Dedifferentiated amniotic fluid mesenchymal stem cell (primary cell): ENCODE measurements around the gene CTH.
"Not testable (repeated sequence)": the region's sequence is repeated elsewhere in the genome, so short reads cannot be mapped to it uniquely, and the experiment has no call there.

Experiments
- DNase-seq: peaks from one replicate; pipeline ENCODE4 v3.0.0-alpha.2; 2016; ENCODE audit errors: extremely low spot score

Gene CTH

GRCh38 chr1:70455291-70455690 is 44.2 kb downstream of the CTH start:
- DNase-seq: no peak

DNA sequence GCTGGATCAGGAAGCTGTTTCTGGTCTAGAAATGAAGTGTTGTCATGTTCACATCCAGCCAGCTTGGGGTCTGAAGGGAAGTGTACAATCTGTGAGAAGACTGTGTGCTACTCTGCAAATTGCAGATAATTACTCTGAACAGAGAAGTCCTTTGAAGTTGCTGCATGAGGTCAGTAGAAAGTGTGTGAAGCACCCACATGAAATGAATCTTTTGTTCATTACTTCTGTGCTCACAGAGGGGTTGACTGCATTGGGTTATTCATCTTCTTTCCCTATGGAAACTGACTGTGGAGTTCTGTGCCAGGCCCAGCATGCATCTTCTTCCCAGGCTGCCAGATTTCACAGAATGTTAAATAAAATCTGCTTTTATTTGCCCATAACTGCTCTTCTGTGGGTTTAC is 47.1 kb downstream of the CTH start:
- DNase-seq: no peak

GRCh38 chr1:70459496-70460225 is 48.6 kb downstream of the CTH start:
- peak; percentile 22 for DNase-seq

DNA sequence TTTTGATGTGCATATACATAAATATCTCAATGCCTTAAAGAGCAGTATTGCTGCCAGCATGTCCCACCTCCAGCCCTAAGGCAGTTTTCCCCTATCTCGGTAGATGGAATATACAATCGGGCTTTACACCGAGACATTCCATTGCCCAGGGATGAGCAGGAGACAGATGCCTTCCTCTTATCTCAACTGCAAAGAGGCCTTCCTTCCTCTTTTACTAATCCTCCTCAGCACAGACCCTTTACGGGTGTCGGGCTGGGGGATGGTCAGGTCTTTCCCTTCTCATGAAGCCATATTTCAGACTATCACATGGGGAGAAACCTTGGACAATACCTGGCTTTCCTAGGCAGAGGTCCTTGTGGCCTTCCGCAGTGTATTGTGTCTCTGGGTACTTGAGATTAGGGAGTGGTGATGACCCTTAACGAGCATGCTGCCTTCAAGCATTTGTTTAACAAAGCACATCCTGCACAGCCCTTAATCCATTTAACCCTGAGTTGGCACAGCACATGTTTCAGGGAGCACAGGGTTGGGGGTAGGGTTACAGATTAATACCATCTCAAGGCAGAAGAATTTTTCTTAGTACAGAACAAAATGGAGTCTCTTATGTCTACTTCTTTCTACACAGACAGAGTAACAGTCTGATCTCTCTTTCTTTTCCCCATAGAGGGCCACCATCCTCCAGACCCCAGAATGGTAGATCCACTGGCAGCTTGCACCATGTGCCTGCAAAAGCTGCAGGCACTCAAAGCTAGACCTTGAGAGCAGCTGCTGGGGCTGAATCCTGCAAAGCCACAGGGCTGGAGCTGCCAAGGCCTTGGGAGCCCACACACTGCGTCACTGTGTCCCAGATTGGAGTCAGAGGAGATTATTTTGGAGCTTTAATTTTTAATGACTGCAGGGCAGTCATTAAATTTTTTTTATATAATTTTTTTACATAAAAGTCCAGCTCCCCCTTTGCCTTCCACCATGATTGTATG is 50.0 kb downstream of the CTH start:
- DNase-seq: not testable (repeated sequence)

- peak; percentile 74 for DNase-seq
Observed at GRCh38 chr1:70462611-70463010, 51.5 kb downstream of the CTH start.

DNA sequence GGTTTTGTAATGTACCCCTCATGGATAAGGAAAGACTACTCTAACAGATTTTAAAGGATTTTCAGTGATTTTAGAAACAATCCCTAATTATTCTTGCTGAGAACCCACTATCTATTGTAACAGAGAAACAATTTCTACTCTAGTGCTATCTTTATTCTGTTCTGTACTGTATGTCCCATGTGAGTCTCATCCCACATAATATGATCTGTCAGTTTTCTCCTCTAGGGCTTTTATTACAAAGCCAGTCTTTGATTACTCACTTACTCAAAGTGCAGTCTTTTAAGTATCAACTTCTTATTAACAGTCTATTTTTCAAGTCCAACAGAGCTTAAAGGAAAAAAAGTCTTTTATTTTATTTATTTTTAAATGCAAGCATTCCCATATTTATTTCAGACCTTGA is 54.8 kb downstream of the CTH start:
- DNase-seq: peak; percentile 40

GRCh38 chr1:70467531-70467930 is 56.5 kb downstream of the CTH start:
- DNase-seq: no peak

GRCh38 chr1:70468180-70468579 is 57.1 kb downstream of the CTH start:
- no peak for DNase-seq

DNA sequence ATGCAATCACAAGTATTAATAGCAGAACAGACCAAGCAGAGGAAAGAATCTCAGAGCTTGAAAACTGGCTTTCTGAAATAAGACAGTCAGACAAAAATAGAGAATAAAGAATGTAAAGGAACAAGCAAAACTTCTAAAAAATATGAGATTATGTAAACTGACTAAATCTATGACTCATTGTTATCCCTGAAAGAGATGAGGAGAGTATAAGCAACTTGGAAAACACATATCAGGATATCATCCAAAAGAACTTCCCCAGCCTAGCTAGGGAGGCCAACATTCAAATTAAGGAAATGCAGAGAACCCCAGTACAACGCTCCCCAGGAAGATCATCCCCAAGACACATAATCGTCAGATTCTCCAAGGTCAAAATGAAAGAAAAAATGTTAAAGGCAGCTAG is 58.1 kb downstream of the CTH start:
- not testable (repeated sequence) for DNase-seq

- DNase-seq: no peak
Observed at GRCh38 chr1:70475023-70475422, 64.0 kb downstream of the CTH start.

DNA sequence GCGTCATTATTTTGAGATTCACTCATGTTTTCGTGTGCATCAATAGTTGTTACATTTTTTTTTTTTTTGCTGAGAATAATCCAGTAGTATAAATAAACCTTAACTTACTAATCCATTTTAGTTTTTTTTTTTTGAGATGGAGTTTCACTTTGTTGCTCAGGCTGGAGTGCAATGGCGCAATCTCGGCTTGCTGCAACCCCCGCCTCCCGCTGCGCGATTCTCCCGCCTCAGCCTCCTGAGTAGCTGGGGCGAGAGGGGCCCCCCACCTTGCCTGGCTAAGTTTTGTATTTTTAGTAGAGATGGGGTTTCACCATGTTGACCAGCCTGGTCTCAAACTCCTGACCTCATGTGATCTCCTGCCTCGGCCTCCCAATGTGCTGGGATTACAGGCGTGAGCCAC is 66.0 kb downstream of the CTH start:
- no peak for DNase-seq

DNA sequence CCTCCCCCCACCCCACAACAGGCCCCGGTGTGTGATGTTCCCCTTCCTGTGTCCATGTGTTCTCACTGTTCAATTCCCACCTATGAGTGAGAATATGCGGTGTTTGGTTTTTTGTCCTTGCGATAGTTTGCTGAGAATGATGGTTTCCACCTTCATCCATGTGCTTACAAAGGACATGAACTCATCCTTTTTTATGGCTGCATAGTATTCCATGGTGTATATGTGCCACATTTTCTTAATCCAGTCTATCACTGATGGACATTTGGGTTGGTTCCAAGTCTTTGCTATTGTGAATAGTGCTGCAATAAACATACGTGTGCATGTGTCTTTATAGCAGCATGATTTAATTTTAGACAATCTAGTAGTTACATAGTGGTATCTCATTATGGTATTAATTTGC is 66.8 kb downstream of the CTH start:
- not testable (repeated sequence) for DNase-seq

- no peak for DNase-seq
Observed at GRCh38 chr1:70483342-70483741, 72.3 kb downstream of the CTH start.

GRCh38 chr1:70485624-70486023 is 74.6 kb downstream of the CTH start:
- DNase-seq: no peak

DNA sequence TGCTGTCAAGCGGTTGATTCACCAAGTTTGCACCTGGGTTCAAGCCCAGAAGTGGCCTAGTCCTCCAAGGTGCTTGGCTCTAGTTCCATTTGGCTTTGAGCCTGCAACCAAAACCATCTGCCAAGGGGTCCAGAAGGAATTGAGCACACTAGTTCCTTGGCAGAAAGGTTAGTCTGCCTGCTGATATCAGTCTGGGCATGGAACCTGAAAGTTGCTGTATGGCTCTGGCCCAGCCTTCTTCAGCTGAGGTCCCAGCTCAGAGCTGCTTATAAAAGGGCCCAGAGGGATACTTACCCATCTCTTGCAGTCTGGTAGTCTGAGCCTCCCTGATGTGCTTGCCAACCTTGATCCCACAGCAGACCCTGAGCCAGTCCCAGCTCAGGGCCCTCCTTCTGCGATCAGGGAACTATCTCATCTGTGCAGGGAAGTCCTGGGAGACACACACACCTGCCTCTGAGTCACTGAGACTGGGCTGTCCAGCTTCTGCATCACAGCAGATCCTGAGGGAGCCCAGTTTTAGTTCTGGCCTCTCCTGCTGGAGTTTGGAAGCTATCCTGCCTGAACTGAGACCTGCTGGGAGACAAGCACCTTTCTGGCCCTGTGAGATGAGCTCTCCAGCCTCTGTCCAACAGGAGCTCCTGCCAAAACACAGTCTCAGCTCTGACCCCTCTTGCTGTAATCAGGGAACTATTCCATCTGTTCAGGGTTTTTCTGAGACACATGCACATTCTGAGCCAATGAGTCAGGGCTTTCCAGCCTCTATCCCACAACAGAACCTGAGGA is 75.8 kb downstream of the CTH start:
- DNase-seq: peak; percentile 36

DNA sequence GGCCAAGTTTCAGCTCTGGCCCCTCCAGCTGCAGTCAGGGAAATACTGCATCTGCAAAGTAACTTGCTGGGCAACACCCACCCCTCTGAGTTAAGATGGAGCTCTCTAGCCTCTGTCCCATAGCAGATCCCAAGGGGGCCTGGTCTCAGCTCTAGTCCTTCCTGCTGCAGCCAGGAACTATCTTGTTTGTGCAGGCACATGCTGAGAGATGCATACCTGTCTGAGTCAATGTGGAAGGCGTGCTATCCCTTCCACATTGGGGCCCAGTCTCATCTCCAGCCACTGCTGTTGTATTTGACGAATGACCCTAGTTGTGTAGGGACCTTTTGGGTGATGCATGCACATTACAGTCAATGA is 76.4 kb downstream of the CTH start:
- DNase-seq: no peak

- no peak for DNase-seq
Observed at GRCh38 chr1:70487910-70488665, 77.0 kb downstream of the CTH start.
